Measurements from ENCODE around the gene CELF1.

Gene CELF1

GRCh38 chr11:47512701-47513100, 40.2 kb downstream of the CELF1 start:
- no peak overlapping the region for H3K4me3 ChIP-seq (ENCODE audit: low read length, poor library complexity, severe bottlenecking)
- H3K9ac ChIP-seq (ENCODE audit: low read depth, low read length, poor library complexity, severe bottlenecking), result no peak overlapping the region
- no peaks in the 10 kb centered on the region for H3K27me3 ChIP-seq (ENCODE audit: insufficient read depth, low read length, poor library complexity, severe bottlenecking)
- peaks cover 95% of the 10 kb centered on the region for H4K20me1 ChIP-seq (ENCODE audit: insufficient read depth, low read length, poor library complexity, severe bottlenecking)
- peaks cover 8% of the 10 kb centered on the region; the same call in 1 of the 2 replicates for H3K36me3 ChIP-seq (ENCODE audit: insufficient read depth, low read length)
- peaks cover 31% of the 10 kb centered on the region for H3K4me1 ChIP-seq (ENCODE audit: insufficient read depth, low read length, poor library complexity, severe bottlenecking)
- H3K9me2 ChIP-seq (replicated peaks; ENCODE audit: low read depth, low read length), result no peaks in the 10 kb centered on the region
- no peak overlapping the region for H2AFZ ChIP-seq (ENCODE audit: low read length)
- TF ChIP-seq, protein P1, sequence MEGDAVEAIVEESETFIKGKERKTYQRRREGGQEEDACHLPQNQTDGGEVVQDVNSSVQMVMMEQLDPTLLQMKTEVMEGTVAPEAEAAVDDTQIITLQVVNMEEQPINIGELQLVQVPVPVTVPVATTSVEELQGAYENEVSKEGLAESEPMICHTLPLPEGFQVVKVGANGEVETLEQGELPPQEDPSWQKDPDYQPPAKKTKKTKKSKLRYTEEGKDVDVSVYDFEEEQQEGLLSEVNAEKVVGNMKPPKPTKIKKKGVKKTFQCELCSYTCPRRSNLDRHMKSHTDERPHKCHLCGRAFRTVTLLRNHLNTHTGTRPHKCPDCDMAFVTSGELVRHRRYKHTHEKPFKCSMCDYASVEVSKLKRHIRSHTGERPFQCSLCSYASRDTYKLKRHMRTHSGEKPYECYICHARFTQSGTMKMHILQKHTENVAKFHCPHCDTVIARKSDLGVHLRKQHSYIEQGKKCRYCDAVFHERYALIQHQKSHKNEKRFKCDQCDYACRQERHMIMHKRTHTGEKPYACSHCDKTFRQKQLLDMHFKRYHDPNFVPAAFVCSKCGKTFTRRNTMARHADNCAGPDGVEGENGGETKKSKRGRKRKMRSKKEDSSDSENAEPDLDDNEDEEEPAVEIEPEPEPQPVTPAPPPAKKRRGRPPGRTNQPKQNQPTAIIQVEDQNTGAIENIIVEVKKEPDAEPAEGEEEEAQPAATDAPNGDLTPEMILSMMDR (conservative IDR thresholded peaks at IDR 0.05; ENCODE audit: low read length), result no peak
- TF ChIP-seq EZH2phosphoT487 (IDR thresholded peaks at IDR 0.05; ENCODE audit: borderline replicate concordance), result no peak
- peaks cover 100% of the 10 kb centered on the region for H3K79me2 ChIP-seq (ENCODE audit: insufficient read depth, low read length)
- no peaks in the 10 kb centered on the region for H3F3A ChIP-seq (ENCODE audit: low read depth)
- H3K9me3 ChIP-seq (ENCODE audit: insufficient read depth, low read depth, low read length), result no peaks in the 10 kb centered on the region
- no peak overlapping the region for H3K4me2 ChIP-seq (ENCODE audit: low read depth, low read length, poor library complexity, severe bottlenecking)

- peaks cover 8% of the 10 kb centered on the region; the same call in 1 of the 2 replicates for H3K36me3 ChIP-seq (ENCODE audit: insufficient read depth, low read length)
- no peak for TF ChIP-seq EZH2phosphoT487 (IDR thresholded peaks at IDR 0.05; ENCODE audit: borderline replicate concordance)
- TF ChIP-seq, protein P1 (conservative IDR thresholded peaks at IDR 0.05; ENCODE audit: low read length), result no peak
- no peak overlapping the region for H3K4me2 ChIP-seq (ENCODE audit: low read depth, low read length, poor library complexity, severe bottlenecking)
- H3K4me3 ChIP-seq (ENCODE audit: low read length, poor library complexity, severe bottlenecking), result no peak overlapping the region
- peaks cover 25% of the 10 kb centered on the region for H3K4me1 ChIP-seq (ENCODE audit: insufficient read depth, low read length, poor library complexity, severe bottlenecking)
- H3K9me3 ChIP-seq (ENCODE audit: insufficient read depth, low read depth, low read length), result no peaks in the 10 kb centered on the region
- H3F3A ChIP-seq (ENCODE audit: low read depth), result peaks cover 4% of the 10 kb centered on the region; the same call in 1 of the 2 replicates
- H3K9me2 ChIP-seq (replicated peaks; ENCODE audit: low read depth, low read length), result no peaks in the 10 kb centered on the region
- no peak overlapping the region for H2AFZ ChIP-seq (ENCODE audit: low read length)
- H3K9ac ChIP-seq (ENCODE audit: low read depth, low read length, poor library complexity, severe bottlenecking), result no peak overlapping the region
- peaks cover 95% of the 10 kb centered on the region for H4K20me1 ChIP-seq (ENCODE audit: insufficient read depth, low read length, poor library complexity, severe bottlenecking)
- H3K27me3 ChIP-seq (ENCODE audit: insufficient read depth, low read length, poor library complexity, severe bottlenecking), result no peaks in the 10 kb centered on the region
- H3K79me2 ChIP-seq (ENCODE audit: insufficient read depth, low read length), result peaks cover 100% of the 10 kb centered on the region
Observed at GRCh38 chr11:47511917-47512316, 41.0 kb downstream of the CELF1 start.

- no peak overlapping the region for H3K4me3 ChIP-seq (ENCODE audit: low read length, poor library complexity, severe bottlenecking)
- peaks cover 100% of the 10 kb centered on the region for H3K79me2 ChIP-seq (ENCODE audit: insufficient read depth, low read length)
- no peak overlapping the region for H3K4me2 ChIP-seq (ENCODE audit: low read depth, low read length, poor library complexity, severe bottlenecking)
- peaks cover 12% of the 10 kb centered on the region; the same call in 1 of the 2 replicates for H3K36me3 ChIP-seq (ENCODE audit: insufficient read depth, low read length)
- H3F3A ChIP-seq (ENCODE audit: low read depth), result peaks cover 4% of the 10 kb centered on the region; the same call in 1 of the 2 replicates
- no peaks in the 10 kb centered on the region for H3K27me3 ChIP-seq (ENCODE audit: insufficient read depth, low read length, poor library complexity, severe bottlenecking)
- peaks cover 88% of the 10 kb centered on the region for H4K20me1 ChIP-seq (ENCODE audit: insufficient read depth, low read length, poor library complexity, severe bottlenecking)
- peaks cover 22% of the 10 kb centered on the region for H3K4me1 ChIP-seq (ENCODE audit: insufficient read depth, low read length, poor library complexity, severe bottlenecking)
- H3K9me2 ChIP-seq (replicated peaks; ENCODE audit: low read depth, low read length), result no peaks in the 10 kb centered on the region
- H3K9me3 ChIP-seq (ENCODE audit: insufficient read depth, low read depth, low read length), result no peaks in the 10 kb centered on the region
- no peak overlapping the region for H2AFZ ChIP-seq (ENCODE audit: low read length)
- no peak overlapping the region for H3K9ac ChIP-seq (ENCODE audit: low read depth, low read length, poor library complexity, severe bottlenecking)
- TF ChIP-seq, protein P1 (conservative IDR thresholded peaks at IDR 0.05; ENCODE audit: low read length), result no peak
- no peak for TF ChIP-seq EZH2phosphoT487 (IDR thresholded peaks at IDR 0.05; ENCODE audit: borderline replicate concordance)
Observed at GRCh38 chr11:47510209-47510608, 42.7 kb downstream of the CELF1 start.
